HG03565 (cell line): Measurements from ENCODE around the gene ZNF224.

Source experiments
- ATAC-seq: cut with Tn5 transposase; IDR thresholded peaks from one replicate; pipeline ENCODE4 v1.9.1; 2021; ENCODE audit warnings: mild to moderate bottlenecking, moderate library complexity; ENCODE audit not compliant: unreplicated experiment

The ZNF224 gene

DNA sequence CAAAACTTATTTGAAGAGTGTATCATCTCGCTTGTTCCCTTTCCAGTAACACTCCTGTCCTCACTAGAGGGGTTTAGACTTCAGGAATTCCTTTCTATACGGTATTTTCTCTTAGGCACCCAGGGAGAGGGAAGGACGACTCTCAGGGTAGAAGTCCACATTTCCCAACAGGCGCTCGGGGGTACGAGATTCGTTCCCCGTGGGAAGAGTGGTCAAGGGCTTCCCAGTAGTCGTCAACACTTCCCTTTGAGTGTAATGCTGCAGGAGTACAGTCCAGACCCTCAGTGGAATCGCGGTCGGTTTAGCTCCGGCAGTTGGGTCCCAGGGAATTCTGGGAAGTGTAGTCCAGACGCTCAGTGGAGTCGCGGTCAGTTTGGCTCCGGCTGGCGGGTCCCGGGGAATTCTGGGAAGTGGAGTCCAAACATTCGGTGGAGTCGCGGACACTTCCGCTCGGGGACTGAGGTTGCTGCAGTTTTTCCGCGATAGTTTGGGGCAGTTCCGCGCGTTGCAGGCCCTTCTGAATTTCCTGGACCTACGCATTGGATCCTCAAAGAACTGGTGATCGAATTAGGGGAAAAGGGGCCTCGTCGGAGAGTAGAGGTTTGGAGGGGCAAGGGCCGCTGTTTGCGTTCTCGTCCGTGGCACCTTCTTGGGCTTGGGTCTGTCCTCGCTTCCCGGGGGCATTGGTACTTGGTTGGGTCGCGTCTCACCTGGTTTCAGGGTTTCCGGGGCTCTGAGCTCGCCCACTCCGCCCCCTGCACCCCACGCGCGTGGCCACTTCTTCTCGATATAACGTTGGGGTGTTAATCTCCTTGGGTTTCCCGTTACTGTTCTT, at the start of gene ZNF224:
TSS of gene ZNF224 (plus strand) at position 431 of the 835 bp plus-strand sequence. CDS start 3,513 bp downstream, outside the sequence.
- peak; percentile 73 for ATAC-seq

DNA sequence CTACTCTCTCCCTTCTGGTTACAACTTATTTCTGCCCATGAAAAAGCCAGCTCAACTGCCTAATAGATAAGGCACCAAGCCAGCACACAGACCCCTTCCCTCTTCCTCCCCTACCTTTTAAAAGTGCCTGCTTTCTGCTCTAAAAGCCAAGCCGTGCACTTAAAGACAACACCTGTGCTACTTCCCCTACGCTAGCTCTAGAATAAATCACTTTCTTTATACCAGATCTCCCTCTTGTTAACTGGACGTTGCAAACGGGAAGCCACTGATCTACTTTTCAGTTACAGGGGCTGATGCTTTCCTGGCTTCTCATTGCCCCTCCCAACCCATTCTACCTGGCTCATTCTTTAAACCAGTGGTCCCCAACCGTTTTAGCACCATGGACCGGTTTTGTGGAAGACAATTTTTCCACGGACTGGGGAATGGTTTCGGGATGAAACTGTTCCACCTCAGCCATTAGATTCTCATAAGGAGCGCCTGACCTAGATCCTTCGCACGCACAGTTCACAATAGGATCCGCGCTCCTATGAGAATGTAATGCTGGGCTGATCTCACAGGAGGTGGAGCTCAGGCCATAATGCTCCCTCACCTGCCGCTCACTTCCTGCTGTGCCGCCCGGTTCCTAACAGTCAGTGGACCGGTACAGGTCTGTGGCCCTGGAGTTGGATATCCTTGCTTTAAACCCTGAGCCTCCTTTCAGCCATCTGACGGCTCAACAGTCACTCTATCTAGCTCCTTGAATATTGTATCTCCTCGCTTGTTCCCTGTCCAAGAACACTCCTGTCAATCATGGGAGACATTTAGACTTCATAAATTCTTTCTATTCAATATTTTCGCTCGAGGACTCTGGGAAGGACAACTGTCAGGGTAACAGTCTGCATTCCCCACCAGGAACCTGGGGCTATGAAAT, 43.2 kb upstream of the ZNF224 start:
- no peak for ATAC-seq

DNA sequence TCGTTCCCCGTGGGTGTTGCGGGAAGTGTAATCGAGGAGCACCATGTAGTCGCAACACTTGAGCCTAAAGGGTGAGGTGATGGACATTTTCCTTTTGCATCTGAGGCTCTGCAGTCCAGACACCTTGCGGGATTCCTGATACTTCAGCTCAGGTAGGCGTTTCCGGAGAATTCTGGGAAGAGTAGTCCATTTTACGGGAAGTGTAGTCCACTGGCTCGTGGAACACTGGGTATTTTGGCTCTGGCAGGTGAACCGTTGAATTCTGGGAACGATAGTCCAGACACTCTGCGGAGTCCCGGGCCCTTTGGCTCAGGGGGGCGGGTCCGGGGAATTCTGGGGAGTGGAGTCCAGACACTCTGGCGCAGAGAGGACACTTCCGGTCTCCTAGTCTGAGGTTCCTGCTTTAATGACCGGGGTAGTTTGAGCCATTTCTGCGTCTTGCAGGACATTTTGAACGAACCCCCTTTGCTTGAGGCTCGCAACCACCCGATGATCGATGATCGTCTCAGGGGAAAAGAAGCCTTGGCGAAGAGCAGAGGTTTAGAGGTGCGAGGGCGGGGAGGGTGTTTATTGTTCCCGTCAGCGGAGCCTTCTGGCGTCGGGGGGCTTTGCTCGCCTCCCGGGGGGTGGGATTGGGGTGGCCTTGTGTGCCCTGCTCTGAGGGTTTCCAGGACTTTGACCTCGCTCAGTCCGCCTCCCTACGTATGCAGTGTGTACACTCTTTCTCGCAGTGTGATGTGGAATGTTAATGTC, 42.3 kb upstream of the ZNF224 start, which contains the start of gene ZNF223:
TSS of gene ZNF223 (plus strand) at position 387 of the 753 bp plus-strand sequence. CDS start 3,141 bp downstream, outside the sequence.
- no peak for ATAC-seq

DNA sequence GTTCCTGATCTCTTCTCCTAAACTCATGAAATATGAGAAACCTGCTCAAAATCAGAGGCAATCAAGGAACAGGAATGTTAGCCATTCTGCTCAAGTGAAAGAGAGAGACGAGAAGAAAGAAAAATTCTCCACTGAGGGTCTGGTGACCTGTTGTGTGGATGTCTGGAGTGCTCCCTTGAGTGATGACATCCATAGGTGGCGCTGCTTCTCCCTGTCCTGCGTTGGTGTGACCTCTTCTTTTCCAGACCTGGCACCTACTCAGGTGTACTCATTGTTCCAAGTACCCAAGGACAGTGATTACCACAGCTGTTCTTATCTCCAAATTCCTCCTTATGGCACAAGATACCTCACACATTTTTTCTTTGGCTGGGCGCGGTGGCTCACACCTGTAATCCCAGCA, 38.3 kb upstream of the ZNF224 start:
- ATAC-seq = no peak

DNA sequence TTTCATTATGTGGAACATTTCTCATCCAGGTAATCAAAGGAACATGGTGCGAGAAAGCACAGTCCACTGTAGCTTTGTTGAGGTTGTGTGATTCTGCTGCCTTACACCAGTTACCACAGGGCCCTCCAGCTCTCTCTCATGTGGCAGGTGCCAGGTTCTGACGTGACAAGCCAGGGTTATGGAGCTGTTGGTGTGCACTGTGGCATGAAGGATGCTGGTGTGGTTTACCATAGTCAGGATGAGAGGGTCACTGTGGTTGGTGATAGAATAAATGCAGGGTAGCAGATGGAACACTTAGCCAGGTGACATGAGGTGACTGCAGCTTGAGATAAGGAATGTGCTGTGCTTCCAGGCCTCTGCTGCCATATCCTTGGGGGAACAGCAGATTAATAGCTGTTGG, 34.9 kb upstream of the ZNF224 start:
- ATAC-seq = no peak

DNA sequence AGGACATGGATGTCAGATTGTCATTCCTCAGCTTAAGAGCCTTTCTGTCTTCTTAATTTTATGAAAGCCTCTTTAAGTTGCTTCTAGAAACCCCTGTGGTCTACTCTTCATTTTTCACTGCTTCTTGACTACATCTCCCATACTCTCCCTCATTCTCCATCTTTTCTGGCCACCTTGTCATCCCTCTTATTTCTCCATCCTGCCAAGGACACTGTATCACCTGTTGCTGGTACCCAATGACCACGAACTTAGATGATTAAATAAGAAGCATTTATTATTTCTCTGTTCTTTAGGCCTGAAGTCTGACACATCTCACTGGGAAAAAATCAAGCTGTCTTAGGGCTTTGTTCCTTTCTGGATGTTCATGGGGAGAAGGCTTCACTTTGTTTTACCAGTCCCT, 33.1 kb upstream of the ZNF224 start:
- ATAC-seq = no peak

DNA sequence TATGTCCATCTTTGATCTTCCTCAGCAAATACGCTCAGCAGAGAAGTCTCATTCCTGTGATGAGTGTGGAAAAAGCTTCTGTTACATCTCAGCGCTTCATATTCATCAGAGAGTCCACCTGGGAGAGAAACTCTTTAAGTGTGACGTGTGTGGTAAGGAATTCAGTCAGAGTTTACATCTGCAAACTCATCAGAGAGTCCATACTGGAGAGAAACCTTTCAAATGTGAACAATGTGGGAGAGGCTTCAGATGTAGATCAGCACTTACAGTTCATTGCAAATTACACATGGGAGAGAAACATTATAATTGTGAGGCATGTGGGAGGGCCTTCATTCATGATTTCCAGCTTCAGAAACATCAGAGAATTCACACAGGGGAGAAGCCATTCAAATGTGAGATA, 27.9 kb upstream of the ZNF224 start:
- ATAC-seq = no peak

DNA sequence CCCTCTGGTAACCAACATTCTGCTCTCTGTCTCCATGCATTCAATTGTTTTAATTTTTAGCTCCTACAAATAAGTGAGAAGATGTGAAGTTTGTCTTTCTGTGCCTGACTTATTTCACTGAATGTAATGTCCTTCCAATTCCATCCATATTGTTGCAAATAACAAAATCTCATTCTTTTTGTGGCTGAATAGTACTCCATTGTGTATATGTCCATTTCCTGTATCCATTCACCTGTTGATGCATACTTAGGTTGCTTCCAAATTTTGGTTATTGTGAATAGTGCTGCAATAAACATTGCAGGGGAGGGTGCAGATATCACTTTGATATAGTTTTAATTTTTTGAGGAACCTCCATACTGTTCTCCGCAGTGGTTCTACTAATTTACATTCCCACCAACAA, 24.7 kb upstream of the ZNF224 start:
- ATAC-seq = no peak

DNA sequence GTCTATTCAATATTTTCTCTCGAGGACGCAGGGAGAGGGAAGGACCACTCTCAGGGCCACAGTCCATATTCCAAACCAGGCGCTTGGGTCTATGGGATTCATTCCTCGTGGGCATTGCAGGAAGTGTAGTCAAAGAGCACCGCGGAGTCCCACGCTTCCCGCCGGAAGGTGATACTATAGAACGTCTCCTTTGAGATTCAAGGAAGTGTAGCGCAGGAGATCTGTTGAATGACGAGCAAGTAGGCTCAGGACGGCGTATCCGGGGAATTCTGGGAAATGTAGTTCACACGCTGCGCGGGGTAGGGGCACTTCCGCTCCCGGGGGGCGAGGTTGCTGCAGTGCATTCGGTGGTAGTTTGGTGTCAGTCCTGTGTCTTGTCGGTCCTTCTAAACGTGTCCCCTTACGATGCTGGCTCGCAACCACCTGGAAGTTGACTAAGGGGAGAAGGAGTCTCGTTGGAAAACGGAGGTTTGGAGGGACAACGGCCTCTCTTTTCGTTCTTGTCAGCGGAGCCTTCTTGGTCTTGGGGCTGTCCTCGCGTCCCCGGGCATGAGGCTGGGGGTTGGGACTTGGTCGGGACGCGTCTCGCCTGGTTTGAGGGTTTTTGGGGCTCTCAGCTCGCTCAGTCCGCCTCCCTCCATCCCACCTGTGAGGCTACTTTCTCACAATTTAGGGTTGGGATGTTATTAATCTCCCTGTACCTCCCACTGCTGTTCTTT, 22.2 kb upstream of the ZNF224 start, which contains the start of gene ZNF284:
TSS of gene ZNF284 (plus strand) at position 336 of the 719 bp plus-strand sequence. CDS start 4,231 bp downstream, outside the sequence.
- peak; percentile 90 for ATAC-seq

DNA sequence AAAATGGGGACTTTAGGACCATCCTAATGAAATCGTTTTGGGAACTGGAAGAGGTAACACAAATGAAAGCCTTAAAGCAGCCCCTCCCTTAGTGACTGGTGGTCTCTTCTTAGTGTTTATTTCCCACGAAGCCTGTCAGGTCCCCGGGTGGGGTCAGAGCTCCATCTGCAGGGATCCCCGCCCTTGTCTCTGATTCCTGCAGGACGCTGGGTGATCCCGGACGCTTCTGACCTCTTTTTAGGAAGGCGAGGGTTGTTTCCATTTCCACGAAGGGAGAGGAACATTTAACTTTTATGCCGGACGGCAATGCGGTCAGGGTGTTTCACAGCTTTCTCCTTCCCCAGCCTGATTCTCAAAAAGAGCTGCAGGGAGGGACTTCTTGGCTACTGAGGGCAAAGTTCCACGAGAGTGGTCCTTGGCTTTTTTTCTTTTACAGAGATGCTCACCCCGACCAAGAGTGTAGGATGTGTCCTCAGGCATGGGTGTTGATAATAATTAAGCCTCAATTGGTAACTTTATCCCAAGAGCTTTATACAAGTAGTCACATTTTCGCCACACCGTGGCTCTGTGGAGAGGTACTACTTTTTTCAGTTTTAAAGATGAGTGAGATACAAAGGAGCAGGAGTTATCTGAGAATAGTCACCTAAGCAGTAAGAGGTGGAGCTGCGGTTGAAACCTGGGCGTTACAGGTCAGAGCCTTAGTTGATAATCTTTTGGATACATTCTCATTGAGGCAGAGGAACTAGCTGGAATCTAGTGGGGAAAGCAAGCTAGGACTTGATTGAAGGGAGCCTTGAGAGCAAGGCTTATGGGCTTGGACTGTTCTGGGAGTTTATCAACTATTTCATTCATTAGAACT, 21.4 kb upstream of the ZNF224 start:
- no peak for ATAC-seq

DNA sequence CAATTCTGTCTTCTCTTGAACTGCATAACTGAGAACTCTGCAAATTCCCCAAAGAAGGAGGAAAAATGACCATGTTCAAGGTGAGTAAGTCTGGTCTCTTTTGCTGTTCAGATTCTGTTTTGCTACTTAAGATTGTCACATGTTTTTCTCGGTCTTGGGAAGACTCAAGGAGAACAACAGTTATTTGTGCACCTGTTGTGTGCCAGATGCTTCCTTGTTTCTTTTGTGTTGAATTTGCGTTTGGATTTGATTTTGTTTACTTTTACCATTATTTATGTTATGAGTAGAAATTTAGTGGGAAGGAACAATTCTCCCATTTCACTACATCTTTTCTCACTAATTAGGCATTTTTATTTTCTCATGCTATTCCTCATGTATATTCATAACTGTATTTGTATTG, 17.8 kb upstream of the ZNF224 start:
- no peak for ATAC-seq

DNA sequence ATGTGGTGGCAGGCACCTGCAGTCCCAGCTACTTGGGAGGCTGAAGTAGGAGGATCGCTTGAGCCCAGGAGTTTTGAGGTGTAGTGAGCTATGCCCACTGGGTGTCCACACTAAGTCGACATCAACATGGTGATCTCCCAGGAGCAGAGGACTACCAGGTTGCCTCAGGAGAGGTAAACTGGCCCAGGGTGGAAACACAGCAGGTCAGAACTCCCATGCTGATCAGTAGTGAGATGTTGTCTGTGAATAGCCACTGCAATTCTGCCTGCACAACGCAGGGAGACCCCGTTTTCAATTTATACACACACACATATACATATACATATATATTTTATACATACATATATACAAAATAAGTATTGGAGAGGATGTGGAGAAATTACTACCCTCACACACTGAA, 2.1 kb upstream of the ZNF224 start:
- no peak for ATAC-seq

DNA sequence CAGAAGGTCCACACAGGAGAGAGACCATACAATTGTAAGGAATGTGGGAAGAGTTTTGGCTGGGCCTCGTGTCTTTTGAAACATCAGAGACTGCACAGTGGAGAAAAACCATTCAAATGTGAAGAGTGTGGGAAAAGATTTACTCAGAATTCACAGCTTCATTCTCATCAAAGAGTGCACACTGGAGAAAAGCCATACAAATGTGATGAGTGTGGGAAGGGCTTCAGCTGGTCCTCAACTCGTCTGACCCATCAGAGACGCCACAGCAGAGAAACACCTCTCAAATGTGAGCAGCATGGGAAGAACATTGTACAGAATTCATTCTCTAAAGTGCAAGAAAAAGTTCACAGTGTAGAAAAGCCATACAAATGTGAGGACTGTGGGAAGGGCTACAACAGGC, 13.6 kb downstream of the ZNF224 start:
- ATAC-seq = no peak

DNA sequence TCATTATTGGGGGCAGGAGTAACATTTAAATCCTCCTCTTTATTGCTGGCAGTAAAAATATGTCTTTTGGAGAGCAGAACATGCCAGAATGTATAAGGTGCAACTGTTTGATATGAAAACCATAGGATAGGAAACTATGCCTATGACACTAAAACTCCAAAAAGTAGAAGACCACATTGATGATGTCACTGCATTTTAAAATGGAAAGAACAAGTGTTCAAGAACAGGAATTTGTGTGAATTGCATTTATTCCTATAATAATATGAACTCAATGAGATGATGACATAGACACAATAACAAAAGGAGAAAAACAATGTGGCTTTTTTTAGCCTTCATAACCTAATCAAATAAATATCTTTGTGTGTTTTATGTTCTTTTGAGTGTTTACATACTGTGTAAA, 15.3 kb downstream of the ZNF224 start:
- ATAC-seq = no peak

DNA sequence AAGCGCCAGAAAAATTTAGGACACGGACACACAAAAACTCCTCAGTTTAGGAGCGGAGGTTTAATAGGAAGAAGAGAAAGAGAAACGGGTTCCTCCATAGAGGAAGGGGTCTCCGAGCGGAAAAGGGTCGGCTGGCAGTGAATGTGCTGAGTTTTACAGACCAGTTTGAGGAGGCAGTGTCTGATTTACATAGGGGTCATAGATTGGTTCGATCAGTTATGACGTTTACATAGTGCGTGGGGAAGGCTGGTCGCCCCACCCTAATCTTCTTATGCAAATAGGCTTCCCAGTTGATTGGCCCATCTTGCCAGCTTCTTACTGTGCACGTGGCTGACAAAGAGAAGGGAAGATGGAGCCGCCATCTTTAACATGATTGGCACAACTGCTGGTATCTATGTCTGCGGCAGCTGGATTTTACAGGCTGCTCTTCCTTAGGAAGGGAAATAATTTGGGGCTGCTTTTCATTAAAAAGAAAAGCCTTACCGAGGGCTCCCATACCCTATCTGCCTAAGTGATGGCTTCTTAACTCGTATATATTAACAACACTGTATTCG, 17.8 kb downstream of the ZNF224 start:
- no peak for ATAC-seq

DNA sequence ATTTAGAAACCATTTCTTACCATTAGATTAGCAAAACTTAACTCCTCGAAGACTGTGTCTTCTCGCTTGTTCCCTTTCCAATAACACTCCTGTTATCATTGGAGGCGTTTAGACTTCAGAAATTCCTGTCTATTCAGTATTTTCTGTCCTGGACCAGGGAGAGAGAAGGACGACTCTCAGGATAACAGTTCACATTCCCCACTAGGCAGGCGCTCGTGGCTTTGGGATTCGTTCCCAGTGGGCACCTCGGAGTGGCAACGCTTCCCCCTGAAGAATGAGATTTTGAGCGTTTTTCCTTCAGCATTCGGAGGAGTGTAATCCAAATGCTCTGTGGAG, 18.6 kb downstream of the ZNF224 start:
- no peak for ATAC-seq

DNA sequence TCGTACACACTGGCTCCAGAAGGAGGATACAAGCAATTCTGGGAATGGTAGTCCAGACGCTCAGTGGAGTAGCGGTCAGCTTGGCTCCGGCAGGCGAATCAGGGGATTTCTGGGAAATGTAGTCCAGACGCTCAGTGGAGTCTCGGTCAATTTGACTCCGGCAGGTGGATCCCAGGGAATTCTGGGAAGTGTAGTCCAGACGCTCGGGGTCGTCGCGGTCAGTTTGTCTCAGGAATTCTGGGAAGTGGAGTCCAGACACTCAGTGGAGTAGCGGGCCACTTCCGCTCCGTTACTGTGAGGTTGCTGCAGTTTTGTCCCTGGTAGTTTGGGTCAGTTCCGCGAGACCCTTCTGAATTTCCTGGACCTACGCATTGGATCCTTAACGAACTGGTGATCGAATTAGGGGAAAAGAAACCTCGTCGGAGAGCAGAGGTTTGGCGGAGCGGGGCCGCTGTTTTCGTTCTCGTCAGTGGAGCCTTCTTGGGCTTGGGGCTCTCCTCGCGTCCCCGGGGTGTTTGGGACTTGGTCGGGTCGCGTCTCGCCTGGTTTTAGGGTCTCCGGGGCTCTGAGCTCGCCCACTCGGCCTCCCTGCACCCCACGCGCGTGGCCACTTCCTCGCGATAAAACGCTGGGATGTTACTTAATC, 19.1 kb downstream of the ZNF224 start, which contains the start of gene ZNF225:
TSS of gene ZNF225 (plus strand) at position 262 of the 646 bp plus-strand sequence. CDS start 2,429 bp downstream, outside the sequence.
- peak; percentile 89 for ATAC-seq

DNA sequence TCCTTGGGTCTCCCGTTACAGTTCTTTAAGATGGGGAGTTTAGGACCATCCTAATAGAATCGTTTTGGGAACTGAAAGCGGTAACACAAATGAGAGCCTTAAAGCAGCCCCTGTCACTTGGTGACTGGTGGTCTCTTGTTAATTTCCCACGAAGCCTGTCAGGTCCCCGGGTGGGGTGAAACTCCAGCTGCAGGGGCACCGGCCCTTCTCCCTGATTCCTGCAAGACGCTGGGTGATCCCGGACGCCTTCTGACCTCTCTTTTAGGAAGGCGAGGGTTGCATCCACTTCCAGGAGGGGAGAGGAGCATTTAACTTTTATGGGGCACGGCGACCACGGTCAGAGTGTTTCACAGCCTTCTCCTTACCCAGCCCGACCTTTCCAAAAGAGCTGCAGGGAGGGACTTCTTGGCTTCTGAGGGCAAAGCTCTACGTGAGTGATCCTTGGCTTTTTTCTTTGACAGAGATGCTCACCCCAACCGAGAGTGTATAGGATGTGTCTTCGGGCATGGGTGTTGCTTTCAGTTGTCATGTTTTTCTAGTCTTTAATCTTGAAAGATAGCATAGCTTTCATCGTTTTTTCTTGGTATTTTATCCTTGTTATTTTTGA, 19.7 kb downstream of the ZNF224 start:
- no peak for ATAC-seq
